Embryonic facial prominence (tissue), 1 donor: Measurements from ENCODE around the gene FRMPD4.

Source experiments
- DNase-seq: peaks from one replicate; pipeline ENCODE4 v3.0.0-alpha.2; 2016; ENCODE audit errors: extremely low spot score

Gene FRMPD4

DNA sequence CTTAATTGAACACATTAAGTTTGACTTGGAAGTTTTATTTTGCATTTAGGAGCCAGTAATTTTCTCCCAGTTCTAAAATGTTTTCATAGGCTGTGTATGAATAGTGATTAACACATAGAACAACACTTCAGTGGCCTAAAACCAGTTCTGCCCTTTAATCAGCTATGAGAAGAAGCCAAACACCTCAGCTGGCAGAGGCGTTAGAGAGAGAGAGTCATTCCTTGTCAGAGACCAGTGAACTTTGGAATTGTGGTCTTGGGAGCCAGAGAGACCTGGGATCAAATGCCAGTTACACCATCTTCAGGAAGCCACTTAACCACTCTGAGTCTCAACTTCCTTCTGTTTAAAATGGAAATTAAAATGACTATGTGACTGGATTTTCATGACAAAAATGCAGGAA lies 613.6 kb downstream of the FRMPD4 start:
- DNase-seq = no peak

DNA sequence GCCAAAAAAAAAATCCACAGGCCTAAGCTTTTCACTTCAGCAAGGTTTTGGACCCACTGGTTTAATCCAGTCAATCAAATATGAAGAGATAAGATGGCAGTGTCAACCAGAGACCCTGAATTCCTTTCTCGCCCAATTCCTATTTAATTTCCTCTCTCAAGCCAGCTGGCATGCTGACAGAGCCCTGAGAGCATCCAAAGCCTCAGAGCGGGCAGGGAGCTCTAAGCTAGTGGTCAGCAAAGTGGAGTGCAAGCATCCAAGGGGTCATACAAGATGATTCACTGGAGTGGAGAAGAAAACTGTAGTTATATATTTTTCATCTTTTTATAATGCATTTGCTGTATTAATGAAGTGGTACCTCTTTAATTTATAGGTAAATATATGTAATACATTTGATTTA lies 615.1 kb downstream of the FRMPD4 start:
- DNase-seq = no peak

DNA sequence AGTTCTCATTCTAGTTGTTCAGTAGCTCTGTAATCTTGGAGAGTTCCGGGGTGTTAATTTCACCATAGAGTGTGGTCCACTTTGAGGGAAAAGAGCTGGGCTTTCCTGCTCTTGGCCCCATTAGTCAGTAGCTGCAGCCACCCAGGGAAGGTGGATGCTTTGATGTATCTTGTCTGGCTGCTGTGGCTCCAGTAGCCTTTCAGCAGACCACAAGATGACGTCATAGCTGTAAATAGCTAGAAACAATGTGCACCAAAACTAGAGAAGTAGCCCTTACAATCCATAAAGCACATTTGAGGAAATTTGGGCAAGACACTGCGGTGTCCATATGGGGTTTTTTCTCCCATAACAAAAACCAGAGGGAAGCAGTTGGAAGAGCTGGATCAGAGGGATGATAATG lies 620.0 kb downstream of the FRMPD4 start:
- DNase-seq = no peak

DNA sequence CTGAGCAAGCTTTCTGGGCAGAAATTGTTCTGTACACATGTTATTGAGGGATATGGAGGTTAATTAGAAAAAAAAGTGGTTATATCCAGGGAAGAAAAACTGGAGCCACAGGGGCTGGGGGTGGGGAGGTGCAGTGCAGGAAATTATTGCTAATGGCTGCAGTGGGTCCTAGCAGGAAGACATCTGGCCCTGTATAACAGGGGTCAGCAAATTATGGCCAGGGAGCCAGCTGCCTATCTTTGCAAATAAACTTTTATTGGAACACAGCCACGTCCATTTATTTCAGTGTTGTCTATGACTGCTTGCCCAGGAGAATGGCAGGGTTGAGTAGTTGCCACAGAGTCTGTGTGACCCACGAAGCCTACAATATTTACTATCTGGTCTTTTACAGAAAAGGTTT lies 629.6 kb downstream of the FRMPD4 start:
- DNase-seq = no peak

DNA sequence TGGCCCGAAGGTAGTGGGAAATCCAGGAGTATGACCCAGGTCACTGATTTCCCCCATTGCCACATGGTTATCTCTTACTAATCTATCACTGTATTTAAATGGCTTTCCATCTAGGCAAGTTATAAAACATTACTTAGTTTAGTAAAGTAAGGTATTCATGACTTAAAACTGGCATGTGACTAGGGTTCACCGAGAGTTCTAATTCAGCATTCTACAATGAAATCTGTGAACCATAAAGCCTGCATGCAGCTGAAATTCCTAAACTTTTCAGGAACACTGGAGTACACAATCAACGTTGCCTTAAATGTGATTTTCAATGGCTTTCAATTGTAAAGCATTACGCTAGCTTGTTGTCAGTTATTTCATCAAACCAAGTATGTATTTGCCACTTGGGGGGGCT lies 630.2 kb downstream of the FRMPD4 start:
- no peak for DNase-seq

DNA sequence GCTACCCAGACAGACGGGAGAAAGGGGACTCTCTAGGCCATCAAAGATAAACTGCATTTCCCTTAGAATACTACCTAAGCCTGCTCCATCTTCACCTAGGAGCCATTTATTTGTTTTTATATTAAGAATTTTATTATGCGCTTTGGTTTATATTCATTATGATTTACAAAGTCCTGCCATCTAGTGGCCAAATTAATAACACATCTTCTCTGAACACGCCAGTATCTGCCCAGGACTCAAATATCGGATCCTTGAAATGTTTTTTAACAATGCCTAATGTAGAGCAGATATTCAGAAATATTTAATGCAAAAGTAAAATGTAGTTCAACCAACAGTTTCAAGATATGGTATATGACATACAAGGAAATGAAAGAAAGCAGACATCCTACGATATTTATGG lies 632.2 kb downstream of the FRMPD4 start:
- DNase-seq = no peak

DNA sequence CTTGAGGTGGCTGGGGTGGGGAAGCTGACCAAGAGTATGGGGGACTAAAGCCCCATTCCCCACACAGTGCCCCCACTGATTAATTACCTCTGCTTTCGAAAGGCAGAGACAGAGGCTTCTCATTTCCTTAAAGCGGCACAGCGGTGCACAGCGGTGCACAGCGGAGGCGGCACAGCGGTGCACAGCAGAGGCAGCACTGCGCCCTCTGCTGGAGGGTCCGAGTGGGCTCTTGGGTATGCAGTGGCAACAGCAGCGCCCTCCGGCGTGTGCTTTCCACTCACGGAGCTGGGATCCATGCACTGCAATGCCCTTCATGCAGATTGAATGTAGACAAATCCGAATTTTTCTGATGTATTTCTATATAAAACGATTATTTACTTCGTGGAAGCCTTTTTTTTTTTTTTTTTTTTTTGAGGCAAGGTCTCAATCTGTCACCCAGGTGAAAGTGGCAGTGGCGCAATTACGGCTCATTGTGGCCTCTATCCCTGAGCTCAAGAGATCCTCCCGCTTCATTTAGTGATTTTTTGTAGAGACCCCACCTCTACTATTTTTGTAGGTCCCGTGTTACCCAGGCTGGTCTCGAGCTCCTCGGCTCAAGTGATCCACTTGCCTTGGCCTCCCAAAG lies 633.3 kb downstream of the FRMPD4 start:
- DNase-seq = no peak
